NCI-H2196 (cell line): ENCODE results near the gene TNS2.
A peak's percentile ranks its signal among the peaks of the same experiment; 100 is the strongest.

ENCODE experiments used
- DNase-seq: peaks from one replicate; lab custom pipeline; 2025; ENCODE audit not compliant: unreplicated experiment; lab: John Stamatoyannopoulos, UW

The TNS2 gene

GRCh38 chr12:53056296-53056695 lies 6.4 kb downstream of the TNS2 start:
- DNase-seq = no peak

DNA sequence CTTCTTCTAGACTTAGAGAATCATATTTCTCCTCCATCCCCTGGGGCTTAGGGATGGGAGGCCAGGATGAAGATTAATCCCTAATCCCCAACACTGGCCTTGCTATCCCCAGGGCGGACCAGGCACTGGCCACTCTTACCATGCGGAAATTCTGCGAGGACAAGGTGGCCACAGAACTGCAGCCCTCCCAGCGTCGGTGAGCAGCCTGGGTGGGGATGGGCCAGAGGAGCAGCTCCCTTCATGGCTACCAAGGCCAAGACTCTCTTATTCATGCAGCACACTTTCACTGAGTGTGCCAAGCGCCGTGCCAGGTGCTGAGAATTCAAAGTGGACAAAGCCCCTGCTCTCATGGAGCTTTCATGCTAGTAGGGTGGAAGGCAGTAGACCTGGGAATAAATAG lies 7.0 kb downstream of the TNS2 start:
- no peak for DNase-seq

GRCh38 chr12:53057816-53058500 lies 8.1 kb downstream of the TNS2 start:
- DNase-seq = no peak

GRCh38 chr12:53058674-53059433 lies 9.0 kb downstream of the TNS2 start:
- DNase-seq = no peak

- no peak for DNase-seq
Measured at GRCh38 chr12:53059434-53060063, 9.7 kb downstream of the TNS2 start.

DNA sequence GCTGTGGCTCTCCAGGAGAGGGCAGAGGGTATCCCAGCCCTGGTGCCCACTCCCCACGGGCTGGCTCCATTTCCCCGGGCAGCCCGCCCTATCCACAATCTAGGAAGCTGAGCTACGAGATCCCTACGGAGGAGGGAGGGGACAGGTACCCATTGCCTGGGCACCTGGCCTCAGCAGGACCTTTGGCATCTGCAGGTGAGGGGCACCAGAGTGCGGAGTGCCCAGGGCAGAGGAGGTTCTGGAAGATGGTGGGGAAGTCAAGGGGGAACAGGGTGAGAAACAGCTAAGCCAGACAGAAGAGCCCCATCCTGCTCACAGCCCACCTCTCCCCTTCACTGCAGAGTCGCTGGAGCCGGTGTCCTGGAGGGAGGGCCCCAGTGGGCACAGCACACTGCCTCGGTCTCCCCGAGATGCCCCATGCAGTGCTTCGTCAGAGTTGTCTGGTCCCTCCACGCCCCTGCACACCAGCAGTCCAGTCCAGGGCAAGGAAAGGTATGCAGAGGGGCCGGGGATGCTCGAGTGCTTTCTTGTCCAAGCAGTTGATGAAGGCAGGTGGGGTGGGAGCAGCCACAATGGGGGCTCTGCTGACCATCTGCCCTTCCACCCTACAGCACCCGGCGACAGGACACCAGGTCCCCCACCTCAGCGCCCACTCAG lies 10.3 kb downstream of the TNS2 start:
- no peak for DNase-seq

- DNase-seq = peak; percentile 75
Measured at GRCh38 chr12:53060721-53061276, 10.9 kb downstream of the TNS2 start.

DNA sequence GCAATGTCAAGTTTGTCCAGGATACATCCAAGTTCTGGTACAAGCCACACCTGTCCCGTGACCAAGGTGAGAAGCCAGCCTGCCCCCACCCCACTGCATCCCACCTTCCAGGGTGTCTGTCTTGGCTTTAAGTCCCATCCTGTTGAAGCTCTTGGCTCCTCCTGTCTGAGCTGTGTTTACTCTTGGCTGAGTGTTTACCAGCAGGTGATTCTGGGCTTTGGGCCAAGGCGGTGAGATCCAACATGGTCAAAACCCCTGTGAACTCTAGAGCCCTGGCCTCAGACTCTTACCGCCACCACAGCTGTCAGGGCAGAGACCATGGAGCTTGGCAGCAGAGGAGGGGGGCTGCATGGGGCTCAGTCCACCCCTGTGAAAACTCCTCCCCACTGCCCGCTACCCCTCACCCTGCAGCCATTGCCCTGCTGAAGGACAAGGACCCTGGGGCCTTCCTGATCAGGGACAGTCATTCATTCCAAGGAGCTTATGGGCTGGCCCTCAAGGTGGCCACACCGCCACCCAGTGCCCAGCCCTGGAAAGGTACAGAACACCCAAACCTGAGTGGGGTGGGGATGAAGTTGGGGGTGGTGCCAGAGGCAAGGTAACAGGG lies 11.6 kb downstream of the TNS2 start:
- DNase-seq = peak; percentile 95

DNA sequence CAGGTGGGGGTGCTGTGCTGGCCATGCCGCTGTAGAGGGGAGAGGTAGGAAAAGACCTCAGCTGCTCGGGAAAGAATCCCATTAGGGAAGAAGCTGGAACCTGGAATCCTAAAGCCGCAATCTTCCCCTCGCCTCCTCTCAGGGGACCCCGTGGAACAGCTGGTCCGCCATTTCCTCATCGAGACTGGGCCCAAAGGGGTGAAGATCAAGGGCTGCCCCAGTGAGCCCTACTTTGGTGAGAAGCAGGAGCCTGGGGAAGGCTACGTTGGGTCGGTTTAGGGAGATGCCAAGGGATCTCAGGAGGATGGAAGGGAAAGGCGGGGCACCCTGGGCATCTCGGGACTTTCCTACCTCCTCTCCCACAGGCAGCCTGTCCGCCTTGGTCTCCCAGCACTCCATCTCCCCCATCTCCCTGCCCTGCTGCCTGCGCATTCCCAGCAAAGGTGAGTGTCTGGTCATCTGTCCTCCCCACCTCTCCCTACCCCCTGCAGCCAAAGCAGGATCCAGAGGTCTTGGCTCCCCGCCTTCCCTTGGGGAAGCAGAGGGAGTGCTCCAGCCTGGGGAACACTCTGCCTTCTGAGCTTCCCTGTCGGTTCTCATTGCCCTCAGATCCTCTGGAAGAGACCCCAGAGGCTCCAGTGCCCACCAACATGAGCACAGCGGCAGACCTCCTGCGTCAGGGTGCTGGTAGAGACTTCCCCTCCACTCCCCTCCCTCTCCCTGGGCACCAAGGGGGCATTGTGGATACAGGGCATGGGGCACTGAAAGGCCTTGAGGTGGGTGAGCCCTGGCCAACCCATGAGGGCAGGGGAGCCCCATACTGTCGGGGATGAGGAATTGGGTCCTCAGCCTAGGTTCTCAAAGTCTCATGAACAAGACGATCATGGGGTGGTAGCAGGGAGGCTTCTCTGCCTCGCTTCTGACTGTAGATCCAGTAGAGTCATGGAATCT lies 12.4 kb downstream of the TNS2 start:
- no peak for DNase-seq

- no peak for DNase-seq
Measured at GRCh38 chr12:53062977-53063707, 13.3 kb downstream of the TNS2 start.

- DNase-seq = peak; percentile 35
Measured at GRCh38 chr12:53063708-53064612, 14.1 kb downstream of the TNS2 start.

GRCh38 chr12:53064613-53065436 lies 15.0 kb downstream of the TNS2 start:
- DNase-seq = no peak

- no peak for DNase-seq
Measured at GRCh38 chr12:53065470-53065869, 15.6 kb downstream of the TNS2 start.

DNA sequence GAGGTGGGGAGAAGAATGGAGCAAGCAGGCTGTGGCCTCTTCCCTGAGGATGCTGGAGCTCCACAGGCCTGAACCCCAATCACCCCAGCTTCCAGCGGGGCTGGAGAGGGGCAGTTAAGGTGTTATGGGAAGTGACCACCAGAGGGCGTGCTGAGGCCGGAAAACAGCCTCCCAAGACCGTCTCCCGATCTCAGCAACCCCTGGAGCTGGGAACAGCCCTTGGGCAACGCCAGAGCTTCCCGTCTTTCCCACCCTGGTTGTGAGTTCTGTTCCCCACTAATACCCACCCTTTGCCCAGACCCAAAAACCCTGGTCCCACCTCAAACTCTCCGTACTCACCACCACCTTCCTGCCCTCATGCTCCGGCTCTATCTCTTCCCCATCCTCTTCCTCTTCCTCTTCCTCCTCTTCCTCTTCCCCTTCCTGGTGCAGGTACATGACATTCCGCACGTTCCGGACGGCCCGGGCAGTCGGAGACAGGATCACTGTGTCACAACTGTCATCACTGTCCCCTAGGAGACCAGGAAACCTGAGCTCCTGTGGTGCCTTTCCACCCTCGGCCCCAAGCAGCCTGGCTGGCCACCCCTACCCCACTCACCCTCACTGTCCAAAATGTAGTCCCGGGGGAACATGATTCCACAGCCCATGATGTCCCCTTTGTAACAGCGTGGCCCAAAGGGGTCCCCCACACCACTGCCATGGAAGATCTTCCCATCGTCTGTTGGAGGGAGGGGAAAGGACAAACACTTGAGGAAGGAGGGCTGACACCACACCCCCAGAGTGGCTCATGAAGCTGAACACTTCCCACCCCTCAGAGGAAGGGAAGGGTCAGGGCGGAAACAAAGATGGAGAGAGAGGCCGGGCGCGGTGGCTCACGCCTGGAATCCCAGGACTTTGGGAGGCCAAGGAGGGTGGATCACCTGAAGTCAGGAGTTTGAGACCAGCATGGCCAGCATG lies 16.4 kb downstream of the TNS2 start:
- peak; percentile 77 for DNase-seq

DNA sequence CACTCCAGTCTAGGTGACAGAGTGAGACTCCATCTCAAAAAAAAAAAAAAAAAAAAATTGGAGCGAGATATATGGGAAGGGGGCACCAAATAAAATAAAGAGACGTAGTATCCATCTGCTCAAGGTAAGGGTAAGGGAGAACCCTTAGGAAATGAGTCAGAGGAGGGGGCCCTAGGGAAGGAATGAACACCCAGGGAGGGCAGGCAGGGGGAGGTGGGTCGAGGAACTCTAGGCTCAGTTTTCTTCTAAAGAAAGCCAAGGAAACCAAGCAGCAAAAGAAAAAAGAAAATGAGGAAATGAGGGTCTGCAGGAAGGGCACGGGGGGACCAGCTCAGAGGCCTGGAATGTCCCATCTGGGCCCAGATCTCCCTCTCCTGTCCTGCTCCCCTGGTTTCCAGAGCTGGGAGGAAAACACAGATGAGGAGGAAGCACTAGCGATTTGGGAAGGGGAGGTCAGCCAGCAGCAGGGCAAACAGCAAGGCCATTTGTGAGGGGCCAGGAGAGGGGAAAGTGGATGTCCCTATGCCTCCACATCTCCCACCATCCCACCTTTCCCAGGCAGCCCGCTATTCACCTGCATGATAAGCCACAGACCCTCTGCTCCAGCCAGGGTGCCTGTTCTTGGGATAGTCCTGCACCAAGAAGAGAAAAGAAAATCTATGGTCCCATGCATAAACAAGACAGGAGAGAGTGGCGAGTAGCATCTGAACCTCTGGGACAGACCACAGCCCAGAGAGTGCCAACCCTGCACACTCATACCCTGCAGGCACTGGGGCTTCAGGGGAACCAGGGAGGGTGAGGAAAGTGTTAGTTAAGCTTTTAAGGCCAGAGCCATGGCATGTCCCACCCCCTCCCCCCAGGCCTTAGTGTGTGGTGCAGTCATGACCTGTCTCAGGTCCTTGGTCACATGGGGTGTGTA lies 17.5 kb downstream of the TNS2 start:
- DNase-seq = no peak
